ENCODE data around the gene P3H1. TPM values are rescaled to one million over a fixed set of nuclear protein-coding genes. Genes with fewer than 3 reads are reported as not detected.

The P3H1 gene
- total RNA-seq, 1 donor from 2014 or later, result 123 TPM

GRCh38 chr1:42761567-42761966 is 5.3 kb downstream of the P3H1 start:
- H3K36me3 Mint-ChIP-seq, result peaks cover 9% of the 10 kb centered on the region
- no peaks in the 10 kb centered on the region for H3K4me1 Mint-ChIP-seq
- no peak for DNase-seq (ENCODE audit: low spot score in 2 of 2, unreplicated experiment in 2 of 2)
- H3K9me3 Mint-ChIP-seq, result no peaks in the 10 kb centered on the region
- no peak overlapping the region for H3K27ac Mint-ChIP-seq
- no peak overlapping the region for H3K4me3 Mint-ChIP-seq
- H3K27me3 Mint-ChIP-seq (ENCODE audit: low read depth), result no peaks in the 10 kb centered on the region
- TF ChIP-seq CTCF (IDR thresholded peaks at IDR 0.05; ENCODE audit: unreplicated experiment), result no peak

- Mint-ChIP-seq H3K27ac (no peak overlapping the region), H3K36me3 (peaks cover 24% of the 10 kb centered on the region)
Observed at GRCh38 chr1:42759114-42759513, 7.7 kb downstream of the P3H1 start.

GRCh38 chr1:42758641-42759040 is 8.2 kb downstream of the P3H1 start:
- H3K4me1 Mint-ChIP-seq, result no peaks in the 10 kb centered on the region

More at GRCh38 chr1:42759114-42759513, 7.7 kb downstream of the P3H1 start:
- Mint-ChIP-seq H3K27me3 (ENCODE audit: low read depth) (no peaks in the 10 kb centered on the region), H3K9me3 (no peaks in the 10 kb centered on the region), H3K4me3 (no peak overlapping the region), H3K4me1 (no peaks in the 10 kb centered on the region)
- no peak for TF ChIP-seq CTCF (IDR thresholded peaks at IDR 0.05; ENCODE audit: unreplicated experiment)
- DNase-seq (ENCODE audit: low spot score in 2 of 2, unreplicated experiment in 2 of 2), result no peak

GRCh38 chr1:42757892-42758275 is 8.9 kb downstream of the P3H1 start:
- H3K4me1 Mint-ChIP-seq, result no peaks in the 10 kb centered on the region
- DNase-seq (ENCODE audit: low spot score in 2 of 2, unreplicated experiment in 2 of 2), result no peak
- H3K4me3 Mint-ChIP-seq, result no peak overlapping the region
- no peaks in the 10 kb centered on the region for H3K27me3 Mint-ChIP-seq (ENCODE audit: low read depth)
- peaks cover 33% of the 10 kb centered on the region for H3K36me3 Mint-ChIP-seq
- no peak for TF ChIP-seq CTCF (IDR thresholded peaks at IDR 0.05; ENCODE audit: unreplicated experiment)
- no peaks in the 10 kb centered on the region for H3K9me3 Mint-ChIP-seq
- H3K27ac Mint-ChIP-seq, result no peak overlapping the region

More at GRCh38 chr1:42758641-42759040, 8.2 kb downstream of the P3H1 start:
- H3K27me3 Mint-ChIP-seq (ENCODE audit: low read depth), result no peaks in the 10 kb centered on the region
- no peak overlapping the region for H3K4me3 Mint-ChIP-seq
- peaks cover 28% of the 10 kb centered on the region for H3K36me3 Mint-ChIP-seq
- no peak for TF ChIP-seq CTCF (IDR thresholded peaks at IDR 0.05; ENCODE audit: unreplicated experiment)
- no peaks in the 10 kb centered on the region for H3K9me3 Mint-ChIP-seq
- no peak for DNase-seq (ENCODE audit: low spot score in 2 of 2, unreplicated experiment in 2 of 2)
- H3K27ac Mint-ChIP-seq, result no peak overlapping the region

- Mint-ChIP-seq H3K4me1 (no peaks in the 10 kb centered on the region), H3K9me3 (peaks cover under 1% of the 10 kb centered on the region), H3K4me3 (no peak overlapping the region), H3K36me3 (peaks cover 40% of the 10 kb centered on the region), H3K27ac (peak overlapping the region; percentile 57), H3K27me3 (ENCODE audit: low read depth) (no peaks in the 10 kb centered on the region)
- peak; percentile 60 for TF ChIP-seq CTCF (IDR thresholded peaks at IDR 0.05; ENCODE audit: unreplicated experiment)
- no peak for DNase-seq (ENCODE audit: low spot score in 2 of 2, unreplicated experiment in 2 of 2)
Observed at GRCh38 chr1:42756956-42757891, 9.6 kb downstream of the P3H1 start.

Measured in mesothelial cell of epicardium (in vitro differentiated cells).